GM12878 (cell line): ENCODE data around the gene CNGB1. TPM values are rescaled to one million over a fixed set of nuclear protein-coding genes. Genes with fewer than 3 reads are reported as not detected.
A peak's percentile ranks its signal among the peaks of the same experiment; 100 is the strongest.

ENCODE experiments used
- BHLHE40 ChIP-seq, 2 experiments: fragments of 450-650 bp in 1 of 2; IDR thresholded peaks; 2 replicates each; pipeline ENCODE4 v1.6.1; 2011 to 2017; ENCODE audit warnings: low read depth in 2 of 2, borderline replicate concordance in 1 of 2, improper control_type of control experiment in 1 of 2, low read length in 1 of 2, mild to moderate bottlenecking in 1 of 2
- BMI1 ChIP-seq: fragments of 450-650 bp; IDR thresholded peaks from 2 replicates; pipeline ENCODE4 v1.6.1; 2016; ENCODE audit warnings: mild to moderate bottlenecking, moderate library complexity, borderline replicate concordance
- BRCA1 ChIP-seq: IDR thresholded peaks from 2 replicates; pipeline ENCODE4 v1.6.1; 2011; ENCODE audit warnings: low read depth, low read length, improper control_type of control experiment
- CHD1 ChIP-seq: IDR thresholded peaks from 2 replicates; pipeline ENCODE4 v1.6.1; 2012; ENCODE audit warnings: low read depth, low read length, improper control_type of control experiment
- CTCF ChIP-seq, 3 experiments: IDR thresholded peaks in 2 of 3; conservative IDR thresholded peaks in 1 of 3; 2 replicates each; pipeline ENCODE4 v1.5.1; 2011; ENCODE audit warnings: low read depth in 3 of 3, low read length in 3 of 3, mild to moderate bottlenecking in 3 of 3, control low read depth in 2 of 3, moderate library complexity in 2 of 3, inconsistent platforms in 1 of 3, mixed read lengths in 1 of 3; ENCODE audit not compliant: control insufficient read depth in 2 of 3, insufficient read depth in 1 of 3; ENCODE audit errors: extremely low read depth in 1 of 3
- FOXM1 ChIP-seq: IDR thresholded peaks from 2 replicates; pipeline ENCODE4 v1.6.1; 2012; ENCODE audit warnings: low read depth, mild to moderate bottlenecking, inconsistent platforms, low read length, moderate library complexity
- HDGF ChIP-seq: fragments of 450-650 bp; IDR thresholded peaks from 2 replicates; pipeline ENCODE4 v1.6.1; 2016; ENCODE audit warnings: antibody characterized with exemption
- IKZF1 ChIP-seq: fragments of 450-650 bp; conservative IDR thresholded peaks from 2 replicates; pipeline ENCODE4 v1.6.1; 2017; ENCODE audit warnings: antibody characterized with exemption, mild to moderate bottlenecking
- MEF2B ChIP-seq: fragments of 450-650 bp; IDR thresholded peaks from 2 replicates; pipeline ENCODE4 v1.6.1; 2018; ENCODE audit warnings: mild to moderate bottlenecking, moderate library complexity; ENCODE audit not compliant: partially characterized antibody, poor library complexity, severe bottlenecking
- NFIC ChIP-seq: IDR thresholded peaks from 2 replicates; pipeline ENCODE4 v1.6.1; 2012; ENCODE audit warnings: low read depth, mild to moderate bottlenecking, inconsistent platforms, low read length, moderate library complexity
- NFXL1 ChIP-seq: fragments of 450-650 bp; IDR thresholded peaks from 2 replicates; pipeline ENCODE4 v1.6.1; 2017; ENCODE audit warnings: antibody characterized with exemption, mild to moderate bottlenecking, borderline replicate concordance
- NR2C2 ChIP-seq: IDR thresholded peaks from 2 replicates; pipeline ENCODE4 v1.6.1; 2011; ENCODE audit warnings: borderline replicate concordance, low read depth; ENCODE audit not compliant: control insufficient read depth, insufficient read length
- PKNOX1 ChIP-seq: fragments of 450-650 bp; IDR thresholded peaks from 2 replicates; pipeline ENCODE4 v1.6.1; 2016; ENCODE audit warnings: mild to moderate bottlenecking
- RAD21 ChIP-seq: IDR thresholded peaks from 2 replicates; pipeline ENCODE4 v1.6.1; 2011; ENCODE audit warnings: mild to moderate bottlenecking, low read depth, low read length, moderate library complexity; ENCODE audit not compliant: insufficient read depth
- RB1 ChIP-seq: fragments of 450-650 bp; formaldehyde crosslinking; IDR thresholded peaks from 2 replicates; pipeline ENCODE4 v1.6.1; 2017; ENCODE audit warnings: mild to moderate bottlenecking, borderline replicate concordance
- RFX5 ChIP-seq: IDR thresholded peaks from 2 replicates; pipeline ENCODE4 v1.6.1; 2011; ENCODE audit warnings: low read depth, low read length, improper control_type of control experiment
- SKIL ChIP-seq: fragments of 450-650 bp; IDR thresholded peaks from 2 replicates; pipeline ENCODE4 v1.6.1; 2017; ENCODE audit warnings: mild to moderate bottlenecking, low read depth, inconsistent platforms; ENCODE audit not compliant: poor library complexity, severe bottlenecking
- SMARCA5 ChIP-seq: fragments of 450-650 bp; IDR thresholded peaks from 2 replicates; pipeline ENCODE4 v1.6.1; 2017; ENCODE audit warnings: mild to moderate bottlenecking
- STAT1 ChIP-seq: fragments of 450-650 bp; conservative IDR thresholded peaks from 2 replicates; pipeline ENCODE4 v1.6.1; 2014; ENCODE audit warnings: antibody characterized with exemption, mild to moderate bottlenecking
- WRNIP1 ChIP-seq: IDR thresholded peaks from 2 replicates; pipeline ENCODE4 v1.6.1; 2011; ENCODE audit warnings: low read depth, low read length, improper control_type of control experiment, borderline replicate concordance
- ZBTB11 ChIP-seq: fragments of 450-650 bp; formaldehyde crosslinking; IDR thresholded peaks from 2 replicates; pipeline ENCODE4 v1.5.0; 2022; ENCODE audit warnings: mild to moderate bottlenecking, missing genetic modification characterization
- polyA plus RNA-seq, 11 experiments: library from polyadenylated mRNA; depleted of rRNA in 4 of 11; unstranded in 6 of 11; stranded (reverse) in 5 of 11; fragments of >200 nt; fragmentation: Nextera tagmentation in 4 of 11; fragmentation: Illumina TruSeq in 1 of 11; extraction: Ambion mirVana in 4 of 11; extraction: Trizol in 1 of 11; gene quantifications; 1 replicate in 1 of 11; 2 replicates in 10 of 11; pipeline versions ENCODE4 v1.2.1 to v1.2.3, GENCODE V29; 2011 to 2016; ENCODE audit warnings: inconsistent platforms in 2 of 11, missing spikeins in 2 of 11, low read depth in 1 of 11
- total RNA-seq, 4 experiments: library from RNA; depleted of rRNA in 3 of 4; stranded (reverse); fragments of >200 nt in 3 of 4; fragmentation: Illumina TruSeq in 1 of 4; extraction: Trizol in 1 of 4; gene quantifications; 2 replicates each; pipeline versions ENCODE4 v1.2.1 to v1.2.3, GENCODE V29; 2013 to 2021

The CNGB1 gene
- total and polyA plus RNA-seq, 10 of the 15 experiments (the other 5 are each of a cell fraction or from before 2014, with no cell fraction given) = 0.03 TPM; not detected in 9

- no peak for TF ChIP-seq ZBTB11
- TF ChIP-seq CTCF (IDR thresholded peaks at IDR 0.05 in 2 of 3, conservative IDR thresholded peaks at IDR 0.05 in 1 of 3; ENCODE audit: control insufficient read depth in 2 of 3, extremely low read depth in 1 of 3, insufficient read depth in 1 of 3, low read depth in 3 of 3, low read length in 3 of 3) = peak; percentile 84 to 88 (median 87)
- TF ChIP-seq NFIC = no peak
- no peak for TF ChIP-seq STAT1
- no peak for TF ChIP-seq RB1
- peak; percentile 93 for TF ChIP-seq SMARCA5
- TF ChIP-seq BMI1 = no peak
- no peak for TF ChIP-seq MEF2B
- TF ChIP-seq BRCA1 = no peak
- TF ChIP-seq NR2C2 = no peak
- TF ChIP-seq FOXM1 = 0 out of 2 replicates have a peak, but pooled peaks have one; percentile 22
- no peak for TF ChIP-seq HDGF
- no peak for TF ChIP-seq CHD1
- peak; percentile 75 for TF ChIP-seq RAD21
- TF ChIP-seq PKNOX1 = peak; percentile 37
- peak; percentile 80 to 86 for TF ChIP-seq BHLHE40 (IDR thresholded peaks at IDR 0.05; ENCODE audit: borderline replicate concordance in 1 of 2, low read depth in 2 of 2, low read length in 1 of 2)
- no peak for TF ChIP-seq WRNIP1
- no peak for TF ChIP-seq SKIL
- no peak for TF ChIP-seq RFX5
- TF ChIP-seq IKZF1 = no peak
- peak; percentile 90; the same call in 1 of the 2 replicates for TF ChIP-seq NFXL1
Observed at GRCh38 chr16:57899771-57900661, 70.9 kb downstream of the CNGB1 start (continued).
